CD4-positive, alpha-beta T cell (primary cell): ENCODE data around the gene TRIM37. TPM values are rescaled to one million over a fixed set of nuclear protein-coding genes. Genes with fewer than 3 reads are reported as not detected.

Experiments
- ATAC-seq: fragments of 200-7000 bp; cut with Tn5 transposase; one replicate; pipeline ENCODE4 v1.10.0; 2022; ENCODE audit warnings: mild to moderate bottlenecking; ENCODE audit not compliant: poor library complexity
- CTCF ChIA-PET: fragments of 350-600 bp; sonication (Branson Sonifier 250); formaldehyde crosslinking; loops from one replicate; lab custom pipeline; 2021; ENCODE audit warnings: antibody characterized with exemption, inconsistent platforms; lab: Charles Lee
- POLR2A ChIA-PET: fragments of 350-600 bp; sonication (Branson Sonifier 250); formaldehyde crosslinking; loops from one replicate; lab custom pipeline; 2021; ENCODE audit warnings: antibody characterized with exemption, inconsistent platforms; lab: Charles Lee
- DNase-seq, 14 experiments: peaks; one replicate each; pipeline ENCODE4 v3.0.0-alpha.2; 2013 to 2020; ENCODE audit warnings: mixed read lengths in 2 of 14
- H3K27ac ChIP-seq, 2 donors: one replicate each; pipeline versions ENCODE4 v1.5.1 to v1.7.0; 2013; ENCODE audit warnings: low read length in 2 of 2, low read depth in 1 of 2, mild to moderate bottlenecking in 1 of 2
- H3K27me3 ChIP-seq, 2 experiments: 1 replicate in 1 of 2; 2 replicates in 1 of 2; pipeline versions ENCODE4 v1.6.1 to v1.7.0; 2013; ENCODE audit warnings: low read length in 2 of 2, control low read depth in 1 of 2, mild to moderate bottlenecking in 1 of 2, moderate library complexity in 1 of 2; ENCODE audit not compliant: insufficient read depth in 2 of 2, control insufficient read depth in 1 of 2
- H3K36me3 ChIP-seq: one replicate; pipeline ENCODE4 v1.6.1; 2013; ENCODE audit warnings: low read length, control low read depth; ENCODE audit not compliant: insufficient read depth
- H3K4me1 ChIP-seq: one replicate; pipeline ENCODE4 v1.6.1; 2013; ENCODE audit warnings: low read length, control low read depth; ENCODE audit not compliant: insufficient read depth
- H3K4me3 ChIP-seq: one replicate; pipeline ENCODE4 v1.5.1; 2013; ENCODE audit warnings: mild to moderate bottlenecking, low read length, moderate library complexity
- H3K9me3 ChIP-seq, 2 experiments: 1 replicate in 1 of 2; 2 replicates in 1 of 2; pipeline versions ENCODE4 v1.6.1 to v1.7.0; 2013; ENCODE audit warnings: low read length in 2 of 2, mild to moderate bottlenecking in 2 of 2, control low read depth in 1 of 2, moderate library complexity in 1 of 2; ENCODE audit not compliant: control insufficient read depth in 1 of 2, insufficient read depth in 1 of 2
- H3K27ac Mint-ChIP-seq: one replicate; pipeline ENCODE4 v1.8.0; 2020; ENCODE audit warnings: mixed read lengths
- H3K27me3 Mint-ChIP-seq: one replicate; pipeline ENCODE4 v1.8.0; 2021; ENCODE audit warnings: mixed read lengths
- H3K36me3 Mint-ChIP-seq: one replicate; pipeline ENCODE4 v1.8.0; 2021; ENCODE audit warnings: low read depth, mixed read lengths
- H3K4me1 Mint-ChIP-seq: one replicate; pipeline ENCODE4 v1.8.0; 2021; ENCODE audit warnings: low read depth, mixed read lengths
- H3K4me3 Mint-ChIP-seq: one replicate; pipeline ENCODE4 v1.8.0; 2020; ENCODE audit warnings: mild to moderate bottlenecking, mixed read lengths
- H3K9me3 Mint-ChIP-seq: one replicate; pipeline ENCODE4 v1.8.0; 2020; ENCODE audit warnings: mixed read lengths
- intact Hi-C, 2 experiments: fragments of 100-400 bp; cut with DNase I in 1 of 2; cut with micrococcal nuclease in 1 of 2; formaldehyde crosslinking; loops; one replicate each; pipeline versions ENCODE4 v1.15.1 to v1.9.0; 2023 to 2025; cut with DNase I, micrococcal nuclease
- total RNA-seq, 174 experiments: library from RNA in 2 of 174; stranded (reverse) in 2 of 174; gene quantifications; one replicate each; pipeline ENCODE4 v1.2.3 and lab custom pipeline; 2021 to 2026
- TF ChIP-seq, protein P1 (sequence below): fragments of 200-600 bp; IDR thresholded peaks from one replicate; pipeline ENCODE4 v1.8.0; 2022; ENCODE audit warnings: antibody characterized with exemption, mild to moderate bottlenecking

The TRIM37 gene
- total RNA-seq, 2 experiments from 2014 or later: 16.8 to 18.0 TPM

GRCh38 chr17:59115474-59115873, 8.8 kb upstream of the TRIM37 start:
- H3K4me1 Mint-ChIP-seq: no peaks in the 10 kb centered on the region
- no peak for ATAC-seq
- H3K9me3 Mint-ChIP-seq: no peaks in the 10 kb centered on the region
- TF ChIP-seq, protein P1, sequence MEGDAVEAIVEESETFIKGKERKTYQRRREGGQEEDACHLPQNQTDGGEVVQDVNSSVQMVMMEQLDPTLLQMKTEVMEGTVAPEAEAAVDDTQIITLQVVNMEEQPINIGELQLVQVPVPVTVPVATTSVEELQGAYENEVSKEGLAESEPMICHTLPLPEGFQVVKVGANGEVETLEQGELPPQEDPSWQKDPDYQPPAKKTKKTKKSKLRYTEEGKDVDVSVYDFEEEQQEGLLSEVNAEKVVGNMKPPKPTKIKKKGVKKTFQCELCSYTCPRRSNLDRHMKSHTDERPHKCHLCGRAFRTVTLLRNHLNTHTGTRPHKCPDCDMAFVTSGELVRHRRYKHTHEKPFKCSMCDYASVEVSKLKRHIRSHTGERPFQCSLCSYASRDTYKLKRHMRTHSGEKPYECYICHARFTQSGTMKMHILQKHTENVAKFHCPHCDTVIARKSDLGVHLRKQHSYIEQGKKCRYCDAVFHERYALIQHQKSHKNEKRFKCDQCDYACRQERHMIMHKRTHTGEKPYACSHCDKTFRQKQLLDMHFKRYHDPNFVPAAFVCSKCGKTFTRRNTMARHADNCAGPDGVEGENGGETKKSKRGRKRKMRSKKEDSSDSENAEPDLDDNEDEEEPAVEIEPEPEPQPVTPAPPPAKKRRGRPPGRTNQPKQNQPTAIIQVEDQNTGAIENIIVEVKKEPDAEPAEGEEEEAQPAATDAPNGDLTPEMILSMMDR: no peak
- H3K36me3 ChIP-seq: peaks cover 13% of the 10 kb centered on the region
- no peak overlapping the region for H3K27ac Mint-ChIP-seq
- POLR2A ChIA-PET: interaction anchor here (1.0 kb wide), 1 partner anchor 23 kb away, joined by 3 read pairs; no protein-coding TSS in a partner anchor
- no peaks in the 10 kb centered on the region for H3K27me3 ChIP-seq
- H3K4me3 Mint-ChIP-seq: no peak overlapping the region
- CTCF ChIA-PET: no interaction called here
- no peaks in the 10 kb centered on the region for H3K4me1 ChIP-seq
- intact Hi-C loops: no loop called here
- H3K27ac ChIP-seq: no peak overlapping the region
- peaks cover 33% of the 10 kb centered on the region for H3K36me3 Mint-ChIP-seq
- no peaks in the 10 kb centered on the region for H3K27me3 Mint-ChIP-seq
- no peak for DNase-seq
- no peaks in the 10 kb centered on the region for H3K9me3 ChIP-seq
- no peak overlapping the region for H3K4me3 ChIP-seq

- peaks cover 5% of the 10 kb centered on the region for H3K4me1 ChIP-seq
- ATAC-seq: no peak
- intact Hi-C loops: no loop called here
- H3K4me3 ChIP-seq: no peak overlapping the region
- TF ChIP-seq, protein P1: no peak
- Mint-ChIP-seq H3K27me3 (no peaks in the 10 kb centered on the region), H3K4me1 (peaks cover 11% of the 10 kb centered on the region), H3K4me3 (no peak overlapping the region), H3K9me3 (no peaks in the 10 kb centered on the region), H3K27ac (no peak overlapping the region), H3K36me3 (peaks cover 17% of the 10 kb centered on the region)
- no peaks in the 10 kb centered on the region for H3K9me3 ChIP-seq
- no peaks in the 10 kb centered on the region for H3K27me3 ChIP-seq
- no peak for DNase-seq
- no peak overlapping the region for H3K27ac ChIP-seq
- ChIA-PET POLR2A (no interaction called here), CTCF (interaction anchor here (0.8 kb wide), 1 partner anchor 12 kb away, joined by 3 read pairs; no protein-coding TSS in a partner anchor)
- no peaks in the 10 kb centered on the region for H3K36me3 ChIP-seq
Measured at GRCh38 chr17:59111539-59111938, 4.9 kb upstream of the TRIM37 start.

DNA sequence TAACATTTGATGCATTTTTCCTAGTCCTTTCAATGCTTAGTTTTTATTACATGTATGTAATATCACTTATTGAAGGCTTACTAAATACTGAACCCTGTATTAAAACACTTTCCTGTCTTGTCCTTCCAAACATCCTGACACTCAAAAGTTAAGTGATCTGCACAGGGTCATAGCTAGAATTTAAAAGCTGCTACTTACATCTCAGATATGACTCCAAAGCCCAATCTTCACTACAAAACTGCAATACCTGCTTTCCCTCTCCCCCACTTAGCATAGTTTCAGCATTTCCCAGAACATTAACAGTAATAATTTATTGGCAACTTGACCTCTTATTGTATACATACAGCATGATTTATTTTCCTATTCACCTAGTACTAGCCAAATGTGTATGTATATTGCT, 4.3 kb upstream of the TRIM37 start:
- intact Hi-C loops: no loop called here
- no peaks in the 10 kb centered on the region for H3K9me3 Mint-ChIP-seq
- ATAC-seq: no peak
- Histone ChIP-seq H3K9me3 (no peaks in the 10 kb centered on the region), H3K4me1 (peaks cover 7% of the 10 kb centered on the region), H3K36me3 (no peaks in the 10 kb centered on the region), H3K27me3 (no peaks in the 10 kb centered on the region), H3K4me3 (no peak overlapping the region), H3K27ac (no peak overlapping the region)
- H3K27ac Mint-ChIP-seq: no peak overlapping the region
- H3K27me3 Mint-ChIP-seq: no peaks in the 10 kb centered on the region
- H3K36me3 Mint-ChIP-seq: peaks cover 23% of the 10 kb centered on the region
- DNase-seq: no peak
- H3K4me1 Mint-ChIP-seq: peaks cover 16% of the 10 kb centered on the region
- no peak overlapping the region for H3K4me3 Mint-ChIP-seq
- TF ChIP-seq, protein P1: no peak
- ChIA-PET CTCF (interaction anchor here (0.6 to 0.8 kb wide), 3 partner anchors 11 to 99 kb away, joined by 3 to 4 read pairs (median 3); no protein-coding TSS in a partner anchor), POLR2A (no interaction called here)
